ENCODE results near the gene TOP3B. TPM values are rescaled to one million over a fixed set of nuclear protein-coding genes. Genes with fewer than 3 reads are reported as not detected.

Gene TOP3B
- total RNA-seq, 1 donor from 2014 or later, result 27.9 TPM

GRCh38 chr22:21909871-21910270 is 72.7 kb downstream of the TOP3B start:
- FAIRE-seq, result no peak
- Histone ChIP-seq H3K27me3 (ENCODE audit: control insufficient read depth, insufficient read depth, low read length) (no peaks in the 10 kb centered on the region), H3K4me3 (ENCODE audit: low read depth, low read length) (no peak overlapping the region), H3K36me3 (ENCODE audit: control insufficient read depth, insufficient read depth, low read length) (no peaks in the 10 kb centered on the region)
- TF ChIP-seq CTCF (IDR thresholded peaks at IDR 0.05; ENCODE audit: insufficient read depth, low read length, severe bottlenecking), result no peak
- no peak for DNase-seq (ENCODE audit: low read depth)

GRCh38 chr22:21907638-21908522 is 74.7 kb downstream of the TOP3B start:
- no peak overlapping the region for H3K4me3 ChIP-seq (ENCODE audit: low read depth, low read length)
- no peaks in the 10 kb centered on the region for H3K27me3 ChIP-seq (ENCODE audit: control insufficient read depth, insufficient read depth, low read length)
- FAIRE-seq, result no peak

More at GRCh38 chr22:21907638-21908522, 74.7 kb downstream of the TOP3B start:
- DNase-seq (ENCODE audit: low read depth), result no peak
- H3K36me3 ChIP-seq (ENCODE audit: control insufficient read depth, insufficient read depth, low read length), result no peaks in the 10 kb centered on the region
- TF ChIP-seq CTCF (IDR thresholded peaks at IDR 0.05; ENCODE audit: insufficient read depth, low read length, severe bottlenecking), result no peak

Other genes with a start within 250 kb of the TOP3B start
- 0.13 and 0.26 TPM in 2 replicates for gene YPEL1, start 247.0 kb downstream of the TOP3B start, total RNA-seq
- gene MAPK1, start 115.1 kb downstream of the TOP3B start, total RNA-seq, result 28.8 and 44.0 TPM in 2 replicates
- gene PPM1F, start 29.9 kb downstream of the TOP3B start, total RNA-seq, result 16.1 and 17.9 TPM in 2 replicates

Measured in bronchial epithelial cell (primary cell).